ENCODE data around the gene KCNQ2.

The KCNQ2 gene

DNA sequence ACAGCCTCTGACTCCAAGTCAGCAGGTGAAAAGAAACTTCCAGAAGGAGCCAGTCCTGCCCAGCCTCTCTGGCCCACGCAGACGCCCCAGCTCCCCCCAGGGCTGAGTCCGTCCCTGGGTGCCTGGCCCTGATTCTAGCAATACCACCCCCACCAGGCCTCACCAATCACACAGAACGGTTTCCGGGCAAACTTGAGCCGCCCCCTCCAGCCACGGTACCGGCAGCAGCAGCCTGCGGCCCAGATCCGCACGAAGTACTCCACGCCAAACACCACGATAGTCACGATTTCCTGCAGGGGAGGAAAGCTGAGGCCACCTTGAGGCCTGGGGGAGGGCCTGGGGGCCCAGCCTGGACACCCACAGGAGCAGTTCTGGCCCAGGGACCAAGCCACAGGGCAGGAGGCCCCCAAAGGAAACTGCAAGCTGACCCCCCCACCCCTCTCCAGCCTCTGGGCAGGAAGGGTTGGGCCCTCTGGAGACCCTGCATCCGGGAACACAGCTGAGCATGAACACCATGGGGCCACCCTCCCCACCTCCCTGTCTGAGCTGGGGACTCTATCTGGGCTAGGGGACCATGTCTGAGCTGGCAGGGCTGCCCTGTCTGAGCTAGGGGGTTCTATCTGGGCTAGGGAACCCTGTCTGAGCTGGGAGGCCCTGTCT is 27.2 kb downstream of the KCNQ2 start:
- Histone ChIP-seq H3K4me1 (ENCODE audit: insufficient read depth, low read length) (peaks cover 7% of the 10 kb centered on the region), H3K36me3 (ENCODE audit: insufficient read depth, low read length) (peaks cover 3% of the 10 kb centered on the region), H2AFZ (ENCODE audit: low read depth, low read length) (no peak overlapping the region), H3K9me3 (ENCODE audit: low read length) (no peaks in the 10 kb centered on the region), H3K4me3 (ENCODE audit: low read length) (no peak overlapping the region), H3K27me3 (ENCODE audit: insufficient read depth, low read length) (no peaks in the 10 kb centered on the region)

GRCh38 chr20:63444548-63444947 is 27.9 kb downstream of the KCNQ2 start:
- H3K27me3 ChIP-seq (ENCODE audit: insufficient read depth, low read length): no peaks in the 10 kb centered on the region
- peaks cover 5% of the 10 kb centered on the region for H3K4me1 ChIP-seq (ENCODE audit: insufficient read depth, low read length)

DNA sequence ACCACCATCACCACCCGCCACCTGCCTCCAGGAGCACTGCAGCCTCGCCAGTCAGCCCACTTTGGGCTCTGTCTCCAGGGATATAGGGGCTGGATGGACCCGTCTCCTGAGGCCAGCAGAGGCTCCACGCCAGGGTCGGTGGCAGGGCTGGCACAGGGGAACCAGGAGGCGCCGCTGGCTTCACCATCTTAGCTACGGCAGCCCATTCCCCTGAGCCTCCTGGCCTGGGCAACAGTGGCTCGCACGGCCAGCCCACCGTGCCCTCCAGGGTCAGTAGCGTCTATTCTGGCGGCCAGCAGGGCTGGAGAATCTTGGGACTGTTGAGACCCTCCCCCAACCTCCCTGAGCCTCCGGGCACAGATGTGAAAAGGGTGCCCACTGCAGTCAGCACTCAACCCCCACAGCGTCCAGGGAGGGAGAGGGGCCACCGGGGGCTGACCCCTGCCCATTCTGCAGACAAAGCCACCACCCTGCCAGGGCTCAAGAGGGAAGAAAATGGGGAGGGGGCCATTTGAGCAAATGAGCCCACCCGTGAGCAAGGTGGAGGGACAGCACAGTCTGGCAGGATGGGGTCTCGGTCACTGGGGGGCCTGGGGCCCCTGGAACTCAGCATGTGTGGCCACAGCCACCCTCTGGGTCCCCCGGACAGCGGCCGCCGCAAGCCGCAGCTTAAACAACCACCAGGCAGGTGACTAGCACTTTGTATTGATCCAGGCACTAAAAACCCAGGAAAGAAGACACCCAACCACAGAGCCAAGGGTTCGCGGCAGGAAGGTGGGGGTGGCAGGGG is 28.7 kb downstream of the KCNQ2 start:
- H3K9me3 ChIP-seq (ENCODE audit: low read length): no peaks in the 10 kb centered on the region
- H3K27me3 ChIP-seq (ENCODE audit: insufficient read depth, low read length): no peaks in the 10 kb centered on the region
- no peak overlapping the region for H3K4me3 ChIP-seq (ENCODE audit: low read length)
- H3K36me3 ChIP-seq (ENCODE audit: insufficient read depth, low read length): peaks cover 10% of the 10 kb centered on the region
- peaks cover 5% of the 10 kb centered on the region for H3K4me1 ChIP-seq (ENCODE audit: insufficient read depth, low read length)
- no peak overlapping the region for H2AFZ ChIP-seq (ENCODE audit: low read depth, low read length)

More at GRCh38 chr20:63444548-63444947, 27.9 kb downstream of the KCNQ2 start:
- Histone ChIP-seq H3K4me3 (ENCODE audit: low read length) (no peak overlapping the region), H3K9me3 (ENCODE audit: low read length) (no peaks in the 10 kb centered on the region), H3K36me3 (ENCODE audit: insufficient read depth, low read length) (peaks cover 3% of the 10 kb centered on the region), H2AFZ (ENCODE audit: low read depth, low read length) (no peak overlapping the region)

DNA sequence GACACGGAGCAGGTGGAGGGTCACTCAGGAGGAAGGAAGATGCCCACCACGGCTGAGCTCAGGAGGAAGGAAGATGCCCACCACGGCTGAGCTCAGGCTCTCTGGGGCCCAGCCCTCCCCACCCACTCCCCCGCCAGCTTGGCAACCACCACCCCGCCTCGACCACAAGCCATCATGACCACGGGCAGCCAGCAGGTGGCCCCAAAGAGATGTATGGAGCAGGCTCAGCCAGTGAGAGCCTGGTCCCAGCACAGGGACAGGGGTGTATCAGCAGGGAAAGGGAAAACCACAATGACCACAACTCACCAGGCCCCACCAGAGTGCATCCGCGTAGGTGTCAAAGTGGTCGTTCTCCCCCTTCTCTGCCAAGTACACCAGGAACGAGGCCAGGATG is 30.4 kb downstream of the KCNQ2 start:
- Histone ChIP-seq H3K4me1 (ENCODE audit: insufficient read depth, low read length) (peaks cover 5% of the 10 kb centered on the region), H3K27me3 (ENCODE audit: insufficient read depth, low read length) (no peaks in the 10 kb centered on the region), H3K4me3 (ENCODE audit: low read length) (no peak overlapping the region), H2AFZ (ENCODE audit: low read depth, low read length) (no peak overlapping the region), H3K9me3 (ENCODE audit: low read length) (no peaks in the 10 kb centered on the region), H3K36me3 (ENCODE audit: insufficient read depth, low read length) (peaks cover 23% of the 10 kb centered on the region)

- peaks cover 25% of the 10 kb centered on the region for H3K36me3 ChIP-seq (ENCODE audit: insufficient read depth, low read length)
- H3K27me3 ChIP-seq (ENCODE audit: insufficient read depth, low read length): no peaks in the 10 kb centered on the region
- H3K4me3 ChIP-seq (ENCODE audit: low read length): no peak overlapping the region
- H3K9me3 ChIP-seq (ENCODE audit: low read length): no peaks in the 10 kb centered on the region
- peaks cover 3% of the 10 kb centered on the region for H3K4me1 ChIP-seq (ENCODE audit: insufficient read depth, low read length)
- H2AFZ ChIP-seq (ENCODE audit: low read depth, low read length): no peak overlapping the region
These were observed 31.0 kb downstream of the KCNQ2 start for GRCh38 chr20:63441136-63442099.

- Histone ChIP-seq H3K4me3 (ENCODE audit: low read length) (no peak overlapping the region), H3K4me1 (ENCODE audit: insufficient read depth, low read length) (no peaks in the 10 kb centered on the region), H3K36me3 (ENCODE audit: insufficient read depth, low read length) (peaks cover 25% of the 10 kb centered on the region), H3K27me3 (ENCODE audit: insufficient read depth, low read length) (no peaks in the 10 kb centered on the region), H3K9me3 (ENCODE audit: low read length) (no peaks in the 10 kb centered on the region), H2AFZ (ENCODE audit: low read depth, low read length) (no peak overlapping the region)
These were observed 32.0 kb downstream of the KCNQ2 start for GRCh38 chr20:63440366-63440955.

- no peaks in the 10 kb centered on the region for H3K27me3 ChIP-seq (ENCODE audit: insufficient read depth, low read length)
- H3K36me3 ChIP-seq (ENCODE audit: insufficient read depth, low read length): peaks cover 25% of the 10 kb centered on the region
- H3K4me3 ChIP-seq (ENCODE audit: low read length): no peak overlapping the region
- H2AFZ ChIP-seq (ENCODE audit: low read depth, low read length): no peak overlapping the region
- H3K9me3 ChIP-seq (ENCODE audit: low read length): no peaks in the 10 kb centered on the region
- H3K4me1 ChIP-seq (ENCODE audit: insufficient read depth, low read length): no peaks in the 10 kb centered on the region
These were observed 32.6 kb downstream of the KCNQ2 start for GRCh38 chr20:63439866-63440265.

DNA sequence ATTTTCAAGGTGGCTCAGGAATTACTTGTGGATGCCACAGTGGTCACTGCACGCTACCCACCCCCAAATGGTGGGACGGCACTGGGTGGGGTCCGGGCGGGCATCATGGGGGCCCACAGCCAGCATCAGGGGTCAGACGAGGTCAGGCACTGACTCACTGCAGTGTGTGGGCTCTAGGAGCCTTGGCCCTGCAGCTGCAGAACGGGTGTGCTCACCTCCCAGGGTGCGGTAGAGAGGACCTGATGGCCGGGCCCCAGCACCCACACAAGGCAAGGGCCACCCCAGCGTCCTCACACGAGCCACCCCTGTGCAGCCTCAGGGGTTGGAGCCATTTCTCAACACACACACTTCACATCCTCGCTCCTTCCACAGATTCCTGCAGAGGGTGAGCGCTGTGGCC is 34.3 kb downstream of the KCNQ2 start:
- no peak overlapping the region for H2AFZ ChIP-seq (ENCODE audit: low read depth, low read length)
- H3K36me3 ChIP-seq (ENCODE audit: insufficient read depth, low read length): peaks cover 23% of the 10 kb centered on the region
- H3K4me1 ChIP-seq (ENCODE audit: insufficient read depth, low read length): peaks cover 3% of the 10 kb centered on the region
- H3K4me3 ChIP-seq (ENCODE audit: low read length): no peak overlapping the region
- no peaks in the 10 kb centered on the region for H3K27me3 ChIP-seq (ENCODE audit: insufficient read depth, low read length)
- no peaks in the 10 kb centered on the region for H3K9me3 ChIP-seq (ENCODE audit: low read length)

GRCh38 chr20:63435552-63435951 is 36.9 kb downstream of the KCNQ2 start:
- Histone ChIP-seq H3K36me3 (ENCODE audit: insufficient read depth, low read length) (peaks cover 25% of the 10 kb centered on the region), H3K4me3 (ENCODE audit: low read length) (no peak overlapping the region), H3K27me3 (ENCODE audit: insufficient read depth, low read length) (no peaks in the 10 kb centered on the region), H2AFZ (ENCODE audit: low read depth, low read length) (no peak overlapping the region), H3K4me1 (ENCODE audit: insufficient read depth, low read length) (peaks cover 3% of the 10 kb centered on the region), H3K9me3 (ENCODE audit: low read length) (no peaks in the 10 kb centered on the region)

DNA sequence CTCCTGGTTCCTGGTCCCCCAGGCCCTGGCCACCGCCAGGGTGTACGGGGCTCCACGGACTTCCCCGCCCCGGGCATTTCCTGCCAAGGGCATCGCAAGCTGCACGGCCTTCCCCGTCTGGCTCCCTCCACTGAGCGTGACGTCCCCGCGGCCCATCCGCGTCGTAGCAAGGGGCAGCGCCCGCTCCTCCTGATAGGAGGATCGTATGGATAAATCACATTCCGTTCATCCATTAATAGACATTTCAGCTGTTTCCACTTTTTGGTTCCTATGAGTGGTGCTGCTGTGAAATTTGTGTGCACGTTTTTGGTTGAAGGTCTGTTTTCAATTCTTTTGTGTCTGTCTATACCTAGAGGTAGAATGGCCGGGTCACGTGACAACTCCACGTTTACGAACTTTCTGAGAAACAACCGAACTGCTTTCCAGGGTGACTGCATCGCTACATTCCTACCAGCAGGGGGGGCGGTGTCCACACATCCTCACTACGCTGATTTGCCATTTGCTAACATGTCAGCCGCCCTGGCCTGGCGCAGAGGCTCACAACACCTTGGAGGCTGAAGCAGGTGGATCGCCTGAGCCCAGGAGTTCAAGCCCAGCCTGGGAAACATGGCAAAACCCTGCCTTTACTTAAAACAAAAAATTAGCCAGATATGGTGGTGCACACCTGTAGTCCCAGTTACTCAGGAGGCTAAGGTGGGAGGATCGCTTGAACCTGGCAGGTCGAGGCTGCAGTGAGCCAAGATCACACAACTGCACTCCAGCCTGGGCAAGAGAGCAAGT is 37.7 kb downstream of the KCNQ2 start:
- Histone ChIP-seq H3K4me3 (ENCODE audit: low read length) (no peak overlapping the region), H2AFZ (ENCODE audit: low read depth, low read length) (no peak overlapping the region), H3K36me3 (ENCODE audit: insufficient read depth, low read length) (peaks cover 27% of the 10 kb centered on the region), H3K27me3 (ENCODE audit: insufficient read depth, low read length) (no peaks in the 10 kb centered on the region), H3K9me3 (ENCODE audit: low read length) (no peaks in the 10 kb centered on the region), H3K4me1 (ENCODE audit: insufficient read depth, low read length) (peaks cover 3% of the 10 kb centered on the region)

DNA sequence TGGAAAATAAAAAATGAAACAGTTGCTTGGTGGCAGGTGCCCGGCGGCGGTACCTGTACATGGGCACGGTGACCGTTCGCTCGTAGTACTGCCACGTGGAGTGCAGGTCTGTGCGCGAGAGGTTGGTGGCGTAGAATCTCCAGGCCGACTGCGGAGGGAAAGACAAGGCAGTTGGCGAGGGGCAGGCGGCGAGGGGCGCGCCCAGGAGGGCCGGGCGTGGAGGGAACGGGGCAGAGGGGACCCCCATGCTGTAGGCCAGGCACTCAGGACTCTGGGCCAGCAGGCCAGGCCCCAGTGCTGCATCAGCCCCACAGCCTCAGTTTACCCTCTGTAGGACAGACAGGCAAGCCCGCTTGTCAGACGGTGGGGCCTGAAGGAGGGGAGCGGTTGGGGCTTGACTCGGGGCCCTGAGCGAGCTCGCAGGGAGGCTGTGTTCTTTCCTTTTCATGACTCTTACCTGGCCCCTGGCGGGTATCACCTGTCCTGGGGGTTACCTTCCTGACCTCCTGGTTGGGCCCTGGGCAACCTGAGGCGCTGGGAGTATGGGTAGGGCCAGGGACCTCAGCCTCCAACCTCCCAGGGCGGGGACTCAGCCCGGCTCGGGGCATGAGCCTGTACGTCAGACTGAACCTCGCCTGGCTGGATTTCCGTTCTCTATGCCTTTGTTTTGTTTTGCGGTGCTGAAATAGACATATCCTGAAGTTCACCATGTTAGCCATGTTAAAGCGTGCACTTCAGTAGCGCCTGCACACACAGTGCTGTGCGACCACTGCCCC is 38.5 kb downstream of the KCNQ2 start:
- H3K36me3 ChIP-seq (ENCODE audit: insufficient read depth, low read length): peaks cover 23% of the 10 kb centered on the region
- H2AFZ ChIP-seq (ENCODE audit: low read depth, low read length): no peak overlapping the region

More for the DNA sequence above, 38.5 kb downstream of the KCNQ2 start:
- no peak overlapping the region for H3K4me3 ChIP-seq (ENCODE audit: low read length)
- no peaks in the 10 kb centered on the region for H3K9me3 ChIP-seq (ENCODE audit: low read length)
- peaks cover 3% of the 10 kb centered on the region for H3K4me1 ChIP-seq (ENCODE audit: insufficient read depth, low read length)
- H3K27me3 ChIP-seq (ENCODE audit: insufficient read depth, low read length): no peaks in the 10 kb centered on the region
